ENCODE results near the gene PTPRC.

DNA sequence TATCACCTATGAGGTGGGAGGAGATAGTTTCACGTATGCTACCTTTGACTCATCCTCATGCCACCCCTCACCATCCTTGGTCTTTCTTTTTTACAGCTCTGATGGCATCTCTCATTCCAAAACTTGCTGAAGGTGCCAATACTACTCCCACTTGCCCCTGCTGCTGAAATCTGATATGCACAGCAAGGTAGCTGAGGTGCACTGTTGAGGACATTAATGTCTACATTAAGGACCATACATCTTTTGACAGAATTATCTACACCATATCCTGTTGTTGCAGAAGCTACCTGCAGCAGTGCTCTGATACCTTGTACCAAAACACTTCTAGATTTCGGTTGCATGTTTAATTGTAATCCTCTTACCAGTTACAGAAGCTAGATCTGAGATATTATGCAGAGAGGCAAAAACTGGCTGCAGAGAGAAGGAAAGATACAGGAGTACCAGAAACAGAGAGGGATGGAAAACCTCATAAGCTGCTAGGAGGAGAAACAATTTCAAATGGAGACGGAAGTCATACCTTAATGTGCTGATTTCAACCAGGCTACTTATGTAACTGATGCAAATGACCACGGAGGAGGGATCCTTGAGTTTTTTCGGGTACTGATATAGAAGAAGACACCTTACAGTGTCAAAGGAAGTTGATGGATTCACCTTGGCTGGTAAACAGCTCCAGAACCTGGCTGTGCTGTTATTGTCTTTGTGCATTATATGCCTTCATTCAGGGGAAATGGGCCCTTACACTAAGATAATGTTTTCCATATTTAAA is 19.3 kb upstream of the PTPRC start:
- TF ChIP-seq, protein P1, sequence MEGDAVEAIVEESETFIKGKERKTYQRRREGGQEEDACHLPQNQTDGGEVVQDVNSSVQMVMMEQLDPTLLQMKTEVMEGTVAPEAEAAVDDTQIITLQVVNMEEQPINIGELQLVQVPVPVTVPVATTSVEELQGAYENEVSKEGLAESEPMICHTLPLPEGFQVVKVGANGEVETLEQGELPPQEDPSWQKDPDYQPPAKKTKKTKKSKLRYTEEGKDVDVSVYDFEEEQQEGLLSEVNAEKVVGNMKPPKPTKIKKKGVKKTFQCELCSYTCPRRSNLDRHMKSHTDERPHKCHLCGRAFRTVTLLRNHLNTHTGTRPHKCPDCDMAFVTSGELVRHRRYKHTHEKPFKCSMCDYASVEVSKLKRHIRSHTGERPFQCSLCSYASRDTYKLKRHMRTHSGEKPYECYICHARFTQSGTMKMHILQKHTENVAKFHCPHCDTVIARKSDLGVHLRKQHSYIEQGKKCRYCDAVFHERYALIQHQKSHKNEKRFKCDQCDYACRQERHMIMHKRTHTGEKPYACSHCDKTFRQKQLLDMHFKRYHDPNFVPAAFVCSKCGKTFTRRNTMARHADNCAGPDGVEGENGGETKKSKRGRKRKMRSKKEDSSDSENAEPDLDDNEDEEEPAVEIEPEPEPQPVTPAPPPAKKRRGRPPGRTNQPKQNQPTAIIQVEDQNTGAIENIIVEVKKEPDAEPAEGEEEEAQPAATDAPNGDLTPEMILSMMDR (conservative IDR thresholded peaks at IDR 0.05; ENCODE audit: low read length) = peak; percentile 36; the same call in 1 of the 2 replicates
- no peak for TF ChIP-seq EZH2phosphoT487 (IDR thresholded peaks at IDR 0.05; ENCODE audit: borderline replicate concordance, low read depth, low read length)

Data from OCI-LY7 (cell line).